GM21526 (cell line): ENCODE data around the gene FTO.
"Not testable (repeated sequence)": the region's sequence is repeated elsewhere in the genome, so short reads cannot be mapped to it uniquely, and the experiment has no call there.

ENCODE experiments used
- ATAC-seq: cut with Tn5 transposase; IDR thresholded peaks from one replicate; pipeline ENCODE4 v1.9.1; 2021; ENCODE audit warnings: moderate library complexity; ENCODE audit not compliant: unreplicated experiment, low FRiP score

The FTO gene

DNA sequence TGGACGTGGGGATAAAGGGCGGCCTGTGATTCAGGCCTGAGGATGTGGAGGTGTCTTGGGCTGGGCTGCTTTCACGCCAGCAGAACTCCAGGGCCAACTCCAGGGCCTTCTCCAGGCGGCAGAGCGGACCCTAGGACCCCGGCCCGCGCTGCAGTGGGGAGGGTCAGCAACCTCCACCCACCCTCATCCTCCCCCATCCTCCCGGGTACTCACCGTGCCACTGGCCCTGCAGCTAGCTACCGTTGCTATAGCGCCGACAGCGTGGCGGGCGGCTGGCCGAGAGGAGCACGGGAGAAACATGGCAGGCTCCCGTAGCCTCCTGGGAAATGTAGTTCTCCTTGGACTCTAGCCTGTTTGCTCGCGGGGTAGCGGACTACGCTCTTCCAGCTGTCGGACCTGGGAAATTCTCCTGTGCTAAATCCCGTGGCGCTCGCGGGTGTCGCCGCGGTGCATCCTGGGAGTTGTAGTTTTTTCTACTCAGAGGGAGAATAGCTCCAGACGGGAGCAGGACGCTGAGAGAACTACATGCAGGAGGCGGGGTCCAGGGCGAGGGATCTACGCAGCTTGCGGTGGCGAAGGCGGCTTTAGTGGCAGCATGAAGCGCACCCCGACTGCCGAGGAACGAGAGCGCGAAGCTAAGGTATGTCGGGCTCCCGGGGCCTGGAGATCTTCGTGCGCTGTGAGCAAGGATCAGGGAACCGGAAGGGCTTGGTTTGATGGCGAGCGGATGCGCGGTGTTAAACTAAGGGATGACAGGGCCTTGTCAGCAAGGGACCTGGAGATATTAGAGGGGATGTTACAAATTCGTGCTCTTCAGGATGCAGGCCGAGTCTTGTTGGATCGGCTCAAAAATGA lies at the start of gene FTO, which contains the start of gene RPGRIP1L:
Gene FTO, plus strand, starts transcription at position 567 of the 855 bp plus-strand sequence.
Gene RPGRIP1L, minus strand, starts transcription at position 270 of the 855 bp plus-strand sequence. CDS start 3,136 bp downstream, outside the sequence.
- ATAC-seq, result peak; percentile 98

DNA sequence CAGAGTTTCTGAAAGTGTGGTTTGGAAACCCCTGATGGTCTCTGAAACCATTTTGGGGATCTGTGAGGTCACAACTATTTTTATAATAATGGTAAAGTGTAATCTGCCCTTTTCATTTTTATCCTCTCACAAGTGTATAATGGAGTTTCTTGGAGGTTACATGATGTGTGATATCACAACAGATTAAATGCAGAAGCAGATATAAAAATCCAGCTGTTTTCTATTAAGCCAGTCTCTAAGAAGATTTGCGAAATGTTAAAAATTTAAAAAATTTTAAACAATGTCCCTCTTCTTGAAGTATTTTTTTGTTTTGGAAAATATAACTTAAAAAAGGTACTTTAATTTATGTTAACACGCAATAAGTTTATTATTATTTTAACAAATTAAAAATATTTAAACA lies 49.0 kb upstream of the FTO start:
- ATAC-seq, result no peak

DNA sequence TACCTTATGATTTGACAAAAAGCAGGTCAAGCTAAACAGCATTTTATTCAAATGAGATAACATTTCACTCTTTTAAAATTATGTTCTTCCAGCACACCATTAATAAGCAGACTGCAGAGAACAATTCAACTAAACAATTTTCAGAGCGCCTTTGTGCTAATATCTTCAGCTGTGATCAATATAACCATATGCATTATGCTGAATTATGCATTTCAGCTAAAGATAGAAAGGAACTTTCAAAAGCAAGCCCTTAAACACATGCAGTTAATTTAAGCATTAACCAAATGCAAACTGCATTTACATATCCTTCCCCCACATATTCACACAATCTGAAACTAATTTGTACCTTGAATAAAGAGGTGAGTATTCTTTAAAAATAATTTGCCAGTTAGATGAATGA lies 41.9 kb upstream of the FTO start:
- no peak for ATAC-seq

DNA sequence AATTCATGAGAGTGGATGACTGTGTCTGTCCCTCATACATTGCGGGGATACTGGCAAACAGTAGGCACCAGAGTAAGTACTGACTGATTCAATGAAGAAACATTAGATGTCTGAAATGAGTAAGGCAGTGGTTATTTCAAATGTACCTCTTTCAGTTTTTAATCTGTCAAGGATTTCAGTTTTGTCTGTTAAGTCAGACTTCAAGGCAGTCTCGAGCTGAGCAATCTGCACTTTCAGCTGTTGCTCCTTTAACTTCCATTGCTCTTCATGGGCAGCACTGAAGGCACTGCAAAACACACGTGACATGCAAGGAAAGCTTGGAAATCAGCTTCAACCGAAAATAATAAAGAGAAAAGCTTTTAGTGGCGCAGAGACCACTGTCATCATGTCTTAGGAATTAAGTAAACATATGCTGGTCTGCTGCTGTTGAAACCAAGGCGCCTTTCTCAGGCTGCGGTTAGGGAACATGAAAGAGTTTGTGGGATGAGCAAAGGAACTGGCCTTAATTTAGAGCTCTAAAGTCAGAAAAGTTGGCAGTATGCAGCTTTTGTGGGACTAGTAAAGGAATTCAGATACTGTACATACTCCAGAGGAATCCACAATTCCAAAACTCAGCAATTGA lies 39.1 kb upstream of the FTO start:
- ATAC-seq, result no peak

DNA sequence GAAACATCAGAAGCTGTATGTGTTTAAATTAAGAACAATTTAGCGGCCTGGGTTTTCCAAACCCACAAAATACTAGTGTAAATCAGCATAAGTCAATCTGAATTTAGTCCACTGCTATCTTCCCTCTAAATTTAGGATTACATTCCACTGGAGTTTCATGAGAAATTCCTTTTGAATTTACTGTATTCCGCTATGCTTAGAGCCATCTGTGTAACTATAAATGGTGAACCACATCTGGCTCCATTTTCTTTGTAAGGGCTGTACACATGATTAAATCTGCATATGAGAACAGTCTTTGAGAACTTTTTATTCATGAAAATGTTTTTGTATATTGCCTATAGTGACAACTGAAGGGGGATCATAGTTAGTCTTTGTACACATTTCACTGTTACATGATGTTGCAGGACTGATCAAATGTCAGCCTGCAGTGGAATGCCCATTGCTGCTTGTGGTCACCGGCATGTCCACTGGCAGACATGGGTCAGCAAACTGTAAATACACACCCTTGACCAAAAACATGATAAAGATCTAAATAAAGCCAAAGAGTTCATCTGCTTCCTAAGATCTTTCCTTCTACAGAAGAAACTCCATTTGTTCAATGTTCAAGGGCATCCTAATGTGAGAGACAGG lies 37.1 kb upstream of the FTO start:
- ATAC-seq, result no peak

DNA sequence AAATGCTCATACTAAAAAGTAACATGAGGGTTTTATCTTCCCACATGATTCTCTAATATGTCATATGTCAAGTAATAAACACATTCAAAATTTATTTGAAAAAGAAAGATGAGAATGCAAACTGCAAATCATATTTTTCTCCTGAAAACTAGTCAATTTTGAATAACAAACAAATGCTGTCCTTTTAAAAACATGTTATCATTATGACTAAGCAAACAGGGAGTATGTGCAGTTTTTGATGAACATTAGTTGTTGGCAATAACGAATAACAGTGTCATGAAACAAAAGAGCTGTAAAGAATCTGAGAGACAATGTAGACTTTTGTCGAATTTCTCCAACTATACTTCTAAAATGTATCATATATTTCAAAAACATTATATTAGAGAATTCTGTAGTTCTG lies 35.1 kb upstream of the FTO start:
- ATAC-seq, result no peak

DNA sequence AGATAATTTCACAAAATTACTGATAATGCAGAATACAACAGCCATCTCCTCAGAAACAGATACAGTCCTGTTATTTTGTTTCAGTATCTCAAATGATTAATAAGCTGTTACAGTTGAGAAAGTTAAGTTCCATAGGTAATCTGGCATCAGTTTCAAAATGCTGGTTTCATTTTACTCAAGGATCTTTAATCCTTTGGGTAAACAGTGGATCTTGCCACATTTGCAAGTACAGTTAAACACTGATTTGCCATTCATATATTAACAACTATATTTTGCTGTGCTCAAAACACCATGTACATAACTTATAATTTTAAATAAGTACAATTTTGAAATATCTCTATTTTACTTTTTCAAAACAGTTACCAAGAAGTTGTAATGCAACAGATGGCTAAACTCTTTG lies 31.5 kb upstream of the FTO start:
- ATAC-seq, result no peak

DNA sequence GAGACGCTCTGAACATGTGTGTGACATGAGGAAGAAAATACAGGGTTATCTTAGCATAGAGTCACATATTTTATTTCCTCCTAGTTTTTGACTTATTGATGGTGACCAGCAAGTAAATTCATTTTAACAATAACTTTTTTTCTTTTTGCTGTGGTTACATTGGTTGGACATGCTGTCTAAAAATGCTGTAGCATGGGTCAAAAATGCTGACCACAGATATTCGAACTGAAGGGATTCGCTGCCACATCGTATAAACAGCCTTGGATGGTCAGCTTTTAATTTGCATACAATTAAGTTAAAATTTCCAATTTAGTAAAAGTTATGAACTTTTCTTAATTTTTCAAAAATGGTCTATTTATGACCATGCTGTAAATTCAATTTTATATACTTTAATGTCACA lies 30.8 kb upstream of the FTO start:
- no peak for ATAC-seq

DNA sequence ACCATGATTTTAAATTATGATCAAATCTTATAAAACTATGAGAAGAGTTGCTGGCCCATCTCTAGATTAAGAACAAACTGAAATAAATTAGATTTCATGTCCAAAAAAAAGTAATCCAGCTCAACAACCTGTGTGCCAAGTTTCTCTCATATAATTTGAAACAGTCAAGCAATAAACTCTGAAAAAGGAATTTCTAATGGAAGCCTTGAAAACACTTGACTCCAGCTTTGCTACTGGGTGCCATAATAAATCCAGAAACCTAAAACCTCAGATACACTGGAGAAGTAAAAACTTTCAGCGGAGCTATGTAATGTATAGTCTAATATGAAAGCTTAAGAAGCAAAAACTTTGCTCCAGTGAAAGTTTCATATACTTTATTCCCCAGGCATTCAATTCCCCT lies 25.8 kb upstream of the FTO start:
- ATAC-seq, result no peak

DNA sequence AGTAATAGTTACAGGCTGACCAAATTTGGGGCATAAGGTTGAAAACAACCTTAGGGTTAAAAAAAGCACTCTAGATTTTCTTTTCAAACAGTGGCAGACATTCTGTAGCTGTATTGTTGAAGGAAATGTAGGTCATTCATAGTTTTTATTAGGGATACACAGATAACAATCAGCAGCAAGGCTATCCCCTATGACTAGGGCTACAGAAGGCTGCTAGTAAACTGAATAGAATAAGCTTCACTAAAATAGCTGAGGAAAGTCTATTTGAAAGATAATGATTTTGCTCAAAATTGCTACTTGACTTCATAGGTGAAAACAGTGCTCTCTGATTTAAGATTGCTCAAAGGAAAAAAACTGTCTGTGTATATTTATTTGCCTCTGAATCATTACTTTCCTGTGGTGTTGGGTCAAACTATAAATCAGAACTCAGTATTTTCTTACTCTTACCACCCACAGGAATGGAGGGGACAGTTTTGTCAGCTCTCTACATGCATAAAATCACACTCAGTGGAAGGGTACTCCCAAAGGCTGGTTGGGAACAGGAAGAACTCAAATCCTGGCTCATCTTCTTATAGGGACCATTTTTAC lies 25.1 kb upstream of the FTO start:
- no peak for ATAC-seq

DNA sequence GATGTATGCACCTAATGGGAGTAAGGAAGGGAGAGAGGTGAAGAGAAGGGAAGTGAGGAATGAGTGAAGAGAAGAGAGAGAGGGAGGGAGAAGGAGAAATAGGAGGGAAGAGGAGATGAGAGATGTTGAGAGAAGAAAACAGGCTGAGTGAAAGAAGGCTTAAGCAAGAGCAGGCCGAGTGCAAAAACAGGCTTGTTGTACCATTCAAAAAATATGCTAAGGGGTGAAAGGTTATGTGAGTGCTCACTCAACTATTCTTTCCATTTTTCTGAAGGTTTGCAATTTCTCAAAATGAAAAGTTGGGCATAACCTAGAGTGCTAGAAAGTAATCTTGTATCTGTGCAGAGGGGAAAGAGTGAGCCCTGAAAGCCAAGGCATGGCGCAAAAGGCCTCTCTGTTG lies 23.2 kb upstream of the FTO start:
- no peak for ATAC-seq

DNA sequence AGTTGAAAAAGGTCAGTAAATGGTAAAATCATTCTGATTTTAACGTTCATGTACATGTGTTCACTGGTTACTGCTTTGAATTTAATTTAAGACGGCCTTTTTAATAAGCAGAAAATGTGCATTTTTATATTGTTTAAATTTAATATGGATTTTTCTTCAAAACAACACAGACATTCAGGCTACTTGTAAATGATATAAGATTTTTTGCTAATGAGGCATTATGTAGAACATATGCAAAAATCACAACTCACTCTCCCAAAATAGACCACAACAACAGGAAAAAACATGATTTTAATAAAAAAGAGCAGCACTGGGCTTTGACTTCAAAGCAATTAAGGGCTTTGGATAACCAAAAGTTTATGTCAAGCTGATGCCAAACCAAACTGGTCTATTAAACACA lies 22.6 kb upstream of the FTO start:
- no peak for ATAC-seq

DNA sequence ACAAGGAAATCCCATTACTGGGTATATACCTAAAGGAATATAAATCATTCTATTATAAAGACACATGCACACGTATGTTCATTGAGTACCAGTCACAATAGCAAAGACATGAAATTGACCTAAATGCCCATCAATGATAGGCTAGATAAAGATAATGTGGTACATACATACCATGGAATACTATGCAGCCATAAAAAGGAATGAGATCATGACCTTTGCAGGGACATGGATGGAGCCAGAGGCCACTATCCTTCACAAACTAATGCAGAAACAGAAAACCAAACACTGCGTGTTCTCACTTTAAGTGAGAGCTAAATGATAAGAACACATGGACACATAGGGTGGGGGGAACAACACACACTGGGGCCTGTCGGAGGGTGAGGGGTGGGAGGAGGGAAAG lies 18.6 kb upstream of the FTO start:
- ATAC-seq, result not testable (repeated sequence)

DNA sequence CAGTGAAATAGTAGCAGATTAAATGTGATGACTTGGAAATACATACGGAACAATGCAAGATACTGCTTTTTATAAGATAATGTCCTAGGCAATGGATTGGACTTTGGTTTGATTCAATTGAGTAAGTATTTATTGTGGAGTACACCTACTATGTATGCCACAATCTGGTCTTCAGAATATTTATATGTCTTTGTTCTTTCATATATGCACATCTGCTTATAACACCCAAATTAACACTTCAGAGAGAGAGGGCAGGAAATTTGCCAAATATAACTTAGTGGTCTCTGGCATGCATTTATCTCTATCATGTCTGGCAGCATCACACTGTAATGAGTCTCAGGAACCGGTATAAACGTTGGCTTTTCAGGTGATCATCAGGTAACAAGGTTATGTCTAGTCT lies 17.2 kb upstream of the FTO start:
- no peak for ATAC-seq

DNA sequence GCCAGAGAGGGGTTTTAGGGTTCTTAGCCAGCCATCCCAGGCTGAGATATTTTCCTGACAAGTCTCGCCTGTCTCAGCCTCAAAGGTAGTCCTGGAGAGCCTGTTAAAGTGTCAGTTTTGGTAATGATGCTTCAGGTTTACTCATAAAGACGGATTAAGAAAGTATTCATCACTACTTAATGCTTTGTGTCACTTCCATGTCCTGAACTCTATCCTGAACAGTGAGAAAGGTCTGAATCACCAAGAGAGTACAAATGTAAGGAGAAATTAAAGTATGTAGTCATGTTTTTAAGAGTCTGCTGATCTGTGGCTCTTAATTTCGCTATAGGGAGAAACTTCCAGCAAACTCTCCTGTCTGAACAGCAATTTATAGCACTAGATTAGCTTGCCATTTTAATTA lies 14.3 kb upstream of the FTO start:
- ATAC-seq, result no peak

DNA sequence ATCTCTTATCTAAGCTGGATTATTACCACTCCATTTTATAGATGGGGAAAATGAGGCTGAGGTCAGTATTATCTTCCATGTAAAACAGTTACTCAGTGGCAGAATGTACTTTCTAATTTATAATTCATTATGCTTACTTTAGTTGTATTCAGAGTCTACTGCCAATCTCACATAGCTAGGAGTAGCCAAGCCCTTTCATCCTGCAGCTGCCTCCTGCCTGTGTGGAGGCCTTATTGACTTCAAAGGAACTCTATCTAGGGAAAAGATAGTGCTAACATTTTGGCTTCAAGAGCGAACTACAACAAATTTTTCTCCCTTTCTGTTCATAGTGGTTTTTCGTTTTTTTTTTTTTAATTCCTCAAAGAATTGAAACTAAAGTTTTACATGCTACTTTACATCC lies 13.2 kb upstream of the FTO start:
- ATAC-seq, result no peak

DNA sequence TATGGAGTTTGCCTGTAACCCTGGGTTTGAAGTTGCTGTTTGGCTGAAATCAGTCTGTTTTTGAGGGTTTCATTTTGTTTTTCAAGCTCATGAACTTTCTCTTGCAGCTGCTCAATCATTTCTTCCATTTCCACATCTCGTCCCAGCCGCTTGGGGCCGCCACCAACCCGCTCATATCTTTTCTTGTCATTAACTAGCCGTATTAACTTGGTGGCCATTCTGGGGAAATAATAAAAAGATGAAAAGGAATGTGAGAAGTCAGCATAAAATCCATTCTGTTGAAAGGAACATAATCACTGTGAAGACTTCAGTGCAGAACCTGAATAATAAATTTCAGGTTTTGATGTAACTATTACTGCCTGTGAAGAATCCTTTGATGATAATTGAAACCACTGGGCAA lies 11.8 kb upstream of the FTO start:
- ATAC-seq, result no peak

DNA sequence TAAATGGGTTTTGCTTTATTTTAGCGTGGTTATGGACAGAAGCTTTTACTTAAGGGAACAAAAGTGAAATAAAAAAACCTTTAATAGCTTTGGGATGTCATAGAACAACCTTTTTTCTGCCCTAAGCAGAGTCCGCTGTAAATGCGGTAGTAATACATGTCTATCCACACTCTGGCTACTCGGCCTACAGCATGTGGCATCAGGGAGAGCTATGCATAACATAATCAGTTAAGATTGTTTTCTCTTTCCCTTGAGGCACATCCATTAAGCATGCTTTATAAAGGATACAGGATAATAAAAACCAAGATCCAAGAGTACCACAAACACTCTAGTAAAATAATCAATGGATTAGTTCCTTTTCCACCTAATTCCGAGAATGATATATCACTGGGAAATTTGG lies 10.6 kb upstream of the FTO start:
- ATAC-seq, result no peak

DNA sequence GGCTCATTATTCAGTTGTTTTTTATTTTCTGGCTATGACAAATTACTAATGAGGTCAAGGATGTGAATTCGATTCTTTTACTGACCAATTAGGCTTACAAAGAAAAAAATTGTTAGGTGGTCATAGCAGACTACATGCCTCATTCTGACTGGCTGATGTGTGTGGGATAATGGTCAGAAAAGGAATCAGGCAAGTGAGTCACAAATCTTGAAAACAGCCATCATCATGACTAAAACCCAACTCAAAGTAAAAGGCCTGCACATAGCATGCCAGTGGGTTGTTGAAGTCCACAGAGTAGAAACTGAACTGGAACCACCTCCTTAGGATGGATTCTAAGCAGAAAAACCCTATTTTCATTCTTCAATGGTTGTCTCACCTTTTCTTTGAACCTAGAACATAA lies 8.9 kb upstream of the FTO start:
- no peak for ATAC-seq

DNA sequence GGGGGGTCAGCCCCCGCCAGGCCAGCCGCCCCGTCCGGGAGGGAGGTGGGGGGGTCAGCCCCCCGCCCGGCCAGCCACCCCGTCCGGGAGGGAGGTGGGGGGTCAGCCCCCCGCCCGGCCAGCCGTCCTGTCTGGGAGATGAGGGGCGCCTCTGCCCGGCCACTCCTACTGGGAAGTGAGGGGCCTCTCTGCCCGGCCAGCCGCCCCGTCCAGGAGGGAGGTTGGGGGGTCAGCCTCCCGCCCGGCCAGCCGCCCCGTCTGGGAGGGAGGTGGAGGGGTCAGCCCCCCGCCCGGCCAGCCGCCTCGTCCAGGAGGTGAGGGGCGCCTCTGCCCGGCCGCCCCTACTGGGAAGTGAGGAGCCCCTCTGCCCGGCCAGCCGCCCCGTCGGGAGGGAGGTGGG lies 5.7 kb upstream of the FTO start:
- not testable (repeated sequence) for ATAC-seq

DNA sequence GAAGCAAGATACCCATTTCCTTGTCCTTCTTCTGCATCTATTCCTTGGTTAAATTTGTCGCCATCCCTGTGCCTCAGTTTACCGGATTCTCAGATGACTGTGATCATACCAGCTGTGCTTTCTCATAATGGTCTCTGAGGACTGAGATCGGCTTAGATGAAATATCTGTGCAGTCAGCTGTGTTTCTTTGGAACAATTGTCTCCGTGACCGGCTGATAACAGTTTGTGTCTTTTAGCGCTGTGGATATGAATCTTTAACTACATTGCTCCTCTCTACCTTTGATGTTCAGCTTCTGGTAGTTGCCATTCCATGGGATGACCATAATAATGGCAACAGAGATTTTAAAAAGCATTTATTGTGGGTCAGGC lies 473 bp downstream of the FTO start:
- ATAC-seq, result no peak
